ENCODE data around the gene RAB40B.
A peak's percentile ranks its signal among the peaks of the same experiment; 100 is the strongest.
"Not testable (repeated sequence)": the region's sequence is repeated elsewhere in the genome, so short reads cannot be mapped to it uniquely, and the experiment has no call there.

RAB40B gene

DNA sequence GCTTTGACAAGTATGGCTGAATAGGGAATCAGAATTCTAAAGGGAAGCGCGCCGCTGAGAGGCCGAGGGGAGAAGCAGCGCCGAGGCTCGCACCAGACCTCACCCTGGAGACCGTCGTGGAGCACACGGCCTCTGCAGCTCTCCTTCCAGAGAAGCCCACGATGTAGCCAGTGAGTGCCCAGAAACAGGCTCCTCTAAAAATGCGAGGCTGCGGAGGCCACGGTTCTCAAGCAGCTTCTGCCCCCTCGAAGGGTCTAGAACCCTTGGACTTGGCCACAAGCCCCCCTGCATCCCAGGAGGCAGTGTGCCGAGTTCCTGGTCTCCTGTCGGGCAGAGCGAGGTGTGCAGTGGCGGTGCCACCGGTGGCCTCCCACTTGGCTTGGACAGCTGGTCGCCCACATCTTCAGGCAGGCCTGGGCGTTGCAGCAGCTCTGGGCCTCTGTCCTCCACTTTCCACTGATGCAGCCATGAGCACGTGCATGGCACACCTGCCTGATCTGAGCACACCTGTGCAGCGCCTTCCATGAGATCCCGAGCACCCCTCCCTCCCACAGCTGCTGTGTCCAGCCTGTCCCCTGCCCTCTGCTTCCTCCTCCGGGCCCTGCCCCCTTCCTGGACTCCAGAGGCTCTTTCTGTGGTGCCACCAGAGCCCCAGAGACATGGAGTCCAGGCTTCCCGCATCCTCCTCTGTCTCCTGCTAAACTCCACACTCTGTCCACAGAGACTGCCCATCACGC is 31.4 kb downstream of the RAB40B start:
- DNase-seq: no peak

DNA sequence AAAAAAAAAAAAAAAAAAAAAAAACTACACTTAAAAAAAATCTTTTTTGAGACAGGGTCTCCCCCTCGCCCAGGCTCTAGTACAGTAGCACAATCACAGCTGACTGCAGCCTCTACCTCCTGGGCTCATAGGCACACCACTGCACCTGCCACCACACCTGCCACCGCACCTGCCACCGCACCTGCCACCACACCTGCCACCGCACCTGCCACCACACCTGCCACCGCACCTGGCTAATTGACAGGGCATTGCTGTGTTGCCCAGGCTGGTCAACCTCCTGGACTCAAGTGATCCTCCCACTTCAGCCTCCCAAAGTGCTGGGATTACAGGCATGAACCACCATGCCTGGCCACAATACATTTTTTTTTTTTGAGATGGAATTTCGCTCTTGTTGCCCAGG is 32.6 kb downstream of the RAB40B start:
- DNase-seq: no peak

DNA sequence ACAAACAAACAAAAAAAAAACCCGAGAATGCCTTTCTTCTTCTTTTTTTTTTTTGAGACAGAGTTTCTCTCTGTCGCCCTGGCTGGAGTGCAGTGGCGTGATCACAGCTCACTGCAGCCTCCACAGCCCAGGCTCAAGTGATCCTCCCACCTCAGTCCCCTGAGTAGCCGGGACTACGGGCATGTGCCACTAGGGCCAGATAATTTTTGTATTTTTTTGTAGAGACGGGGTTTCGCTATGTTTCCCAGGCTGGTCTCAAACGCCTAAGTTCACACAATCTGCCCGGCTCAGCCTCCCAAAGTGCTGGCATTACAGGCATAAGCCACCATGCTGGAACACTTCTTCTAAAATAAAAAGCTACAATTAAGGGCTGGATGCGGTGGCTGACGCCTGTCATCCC is 33.3 kb downstream of the RAB40B start:
- no peak for DNase-seq

DNA sequence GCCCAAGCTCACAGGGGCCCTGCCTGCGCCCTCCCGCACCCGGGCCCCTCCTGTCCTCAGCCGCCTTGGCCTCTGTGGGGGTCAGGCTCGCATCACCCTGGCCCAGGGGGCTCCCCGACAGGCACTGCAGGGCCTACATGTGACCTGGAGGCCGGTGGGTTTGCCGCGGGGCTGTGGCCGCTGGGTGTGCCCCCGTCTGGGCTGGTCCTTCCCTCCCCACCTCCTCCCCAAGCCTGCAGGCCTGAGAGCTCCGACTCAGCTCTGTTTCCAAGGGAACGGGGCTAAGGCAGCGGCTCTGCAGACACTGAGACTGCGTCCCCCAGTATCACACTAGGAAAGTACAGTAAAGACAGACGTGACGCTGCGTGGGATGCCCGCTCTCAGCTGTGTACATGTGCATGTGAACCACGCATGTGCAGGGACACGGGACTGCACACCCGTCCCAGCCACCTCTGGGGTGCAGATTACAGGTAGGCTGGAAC is 33.8 kb downstream of the RAB40B start:
- DNase-seq: no peak

DNA sequence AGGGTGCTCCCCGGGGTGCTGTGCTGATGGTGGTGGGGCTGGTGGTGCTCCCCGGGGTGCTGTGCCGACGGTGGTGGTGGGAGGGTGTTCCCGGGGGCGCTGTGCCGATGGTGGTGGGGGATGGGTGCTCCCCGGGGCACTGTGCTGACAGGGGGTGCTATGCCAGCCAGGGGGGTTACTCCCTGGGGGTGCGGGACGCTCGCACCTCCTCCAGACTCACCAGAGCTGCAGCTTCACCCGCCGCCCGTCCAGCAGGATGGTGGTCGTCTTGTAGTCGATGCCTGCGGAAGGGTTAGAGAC is 34.3 kb downstream of the RAB40B start:
- no peak for DNase-seq

DNA sequence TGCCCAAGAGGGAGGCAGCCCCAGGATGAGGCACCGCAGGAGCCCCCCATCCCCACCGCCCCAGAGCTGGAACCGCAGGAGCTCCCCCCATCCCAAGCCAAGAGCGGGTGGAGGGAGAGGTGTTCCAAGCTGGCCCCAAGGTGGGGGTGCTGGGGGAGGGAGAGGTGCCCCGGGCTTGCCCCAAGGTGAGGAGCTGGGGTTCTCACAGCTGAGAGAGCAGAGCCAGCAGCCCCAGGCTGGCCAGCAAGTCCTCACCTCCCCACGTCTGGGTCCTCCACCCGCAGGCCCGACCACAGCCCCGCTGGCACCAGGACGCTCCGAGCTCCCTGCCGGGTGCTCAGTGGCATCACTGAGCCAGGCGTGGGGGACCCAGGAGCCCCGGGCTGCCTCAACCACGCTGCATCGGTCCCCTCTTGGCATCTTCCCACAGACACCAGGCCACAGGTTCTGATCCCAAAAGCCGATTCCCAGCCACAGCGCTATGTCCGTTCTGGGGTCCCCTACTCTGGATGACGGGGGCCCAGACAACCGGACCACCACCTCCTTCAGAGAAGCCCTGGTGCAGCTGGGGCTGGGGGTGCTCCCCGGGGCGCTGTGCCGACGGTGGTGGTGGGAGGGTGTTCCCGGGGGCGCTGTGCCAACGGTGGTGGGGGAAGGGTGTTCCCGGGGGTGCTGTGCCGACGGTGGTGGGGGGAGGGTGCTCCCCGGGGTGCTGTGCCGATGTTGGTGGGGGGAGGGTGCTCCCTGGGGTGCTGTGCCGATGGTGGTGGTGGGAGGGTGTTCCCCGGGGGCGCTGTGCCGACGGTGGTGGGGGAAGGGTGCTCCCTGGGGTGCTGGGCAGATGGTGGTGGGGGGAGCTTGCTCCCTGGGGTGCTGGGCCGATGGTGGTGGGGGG is 34.9 kb downstream of the RAB40B start:
- no peak for DNase-seq

DNA sequence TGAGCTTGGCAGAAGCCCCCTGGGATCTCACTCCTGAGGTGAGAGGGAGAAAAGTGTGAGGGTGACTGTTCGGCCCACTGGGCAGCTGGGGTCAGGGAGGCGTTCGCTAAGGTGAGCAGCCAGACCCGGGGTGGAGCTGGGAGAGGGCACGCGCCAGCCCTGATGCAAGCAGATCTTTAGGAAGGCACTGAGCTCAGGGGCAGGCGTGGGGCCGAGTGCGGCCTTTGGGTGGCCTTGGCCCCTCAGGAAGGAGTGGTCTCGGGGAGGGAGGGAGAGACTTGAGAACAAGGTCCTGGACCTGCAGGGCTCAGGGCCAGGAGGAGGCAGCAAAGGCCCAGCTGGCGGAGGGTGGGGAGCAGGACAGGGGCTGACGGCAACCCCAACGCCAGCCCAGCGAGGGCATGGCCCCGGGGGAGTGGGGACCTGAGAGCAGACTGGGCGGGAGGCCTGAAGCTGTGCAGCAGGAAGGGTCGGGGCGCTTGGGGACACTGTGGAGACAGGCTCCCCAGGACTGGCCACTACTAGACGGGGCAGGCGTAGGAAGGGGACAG is 35.7 kb downstream of the RAB40B start:
- DNase-seq: no peak

DNA sequence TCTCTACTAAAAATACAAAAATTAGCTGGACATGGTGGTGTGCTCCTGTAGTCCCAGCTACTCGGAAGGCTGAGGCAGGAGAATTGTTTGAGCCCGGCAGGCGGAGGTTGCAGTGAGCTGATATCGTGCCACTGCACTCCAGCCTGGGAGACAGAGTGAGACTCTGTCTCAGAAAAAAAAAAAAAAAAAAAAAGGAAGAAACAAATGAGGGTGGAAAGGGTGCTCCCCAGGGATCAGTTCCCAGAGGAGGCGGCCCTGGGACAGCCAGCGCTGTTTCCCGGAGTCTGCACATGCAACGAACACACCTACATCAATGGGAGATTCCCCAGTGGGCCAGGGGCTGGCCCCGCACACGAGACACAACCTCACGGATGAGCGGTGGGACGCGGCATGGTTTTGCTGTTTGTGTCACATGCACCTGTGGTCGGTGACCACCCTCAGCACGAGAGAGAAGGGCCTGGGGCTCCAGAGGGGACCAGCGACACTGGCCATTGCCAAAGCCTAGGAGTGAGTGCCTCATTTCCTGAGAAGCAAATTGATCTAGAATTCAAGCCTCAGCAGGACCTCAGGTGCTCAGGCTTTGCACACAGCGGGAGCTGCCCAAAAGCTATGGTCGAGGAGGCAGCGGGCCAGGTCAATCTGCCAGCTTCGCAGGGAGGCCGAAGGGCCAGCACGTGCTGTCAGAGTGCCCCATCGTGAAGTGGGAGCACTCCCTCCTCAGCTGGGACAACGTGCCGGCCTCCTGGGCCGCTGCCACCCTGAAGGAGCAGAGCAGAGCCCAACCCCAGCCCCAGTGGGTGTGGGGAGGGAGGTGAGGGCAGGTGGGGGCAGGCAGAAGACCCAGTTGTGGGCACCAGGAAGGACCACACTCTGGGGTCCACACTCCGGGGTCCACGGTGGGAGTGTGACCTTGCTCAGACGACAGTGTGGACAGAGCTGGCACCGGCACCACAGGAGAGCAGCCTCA is 36.5 kb downstream of the RAB40B start:
- DNase-seq: no peak

DNA sequence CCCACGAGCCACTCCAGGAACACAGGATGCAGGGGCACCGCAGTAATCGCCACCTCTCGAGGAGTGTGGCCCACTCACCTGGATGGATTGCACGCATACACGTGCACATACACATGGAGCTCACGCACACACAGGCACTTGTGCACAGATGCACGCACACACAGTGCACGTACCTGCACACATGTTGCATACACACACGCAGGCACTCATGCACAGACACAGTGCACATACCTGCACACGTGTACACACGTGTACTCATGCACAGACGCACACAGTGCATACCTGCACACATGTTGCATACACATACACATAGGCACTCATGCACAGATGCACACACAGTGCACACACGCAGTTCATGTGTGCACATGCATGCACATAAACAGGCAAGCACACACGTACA is 38.6 kb downstream of the RAB40B start:
- no peak for DNase-seq

DNA sequence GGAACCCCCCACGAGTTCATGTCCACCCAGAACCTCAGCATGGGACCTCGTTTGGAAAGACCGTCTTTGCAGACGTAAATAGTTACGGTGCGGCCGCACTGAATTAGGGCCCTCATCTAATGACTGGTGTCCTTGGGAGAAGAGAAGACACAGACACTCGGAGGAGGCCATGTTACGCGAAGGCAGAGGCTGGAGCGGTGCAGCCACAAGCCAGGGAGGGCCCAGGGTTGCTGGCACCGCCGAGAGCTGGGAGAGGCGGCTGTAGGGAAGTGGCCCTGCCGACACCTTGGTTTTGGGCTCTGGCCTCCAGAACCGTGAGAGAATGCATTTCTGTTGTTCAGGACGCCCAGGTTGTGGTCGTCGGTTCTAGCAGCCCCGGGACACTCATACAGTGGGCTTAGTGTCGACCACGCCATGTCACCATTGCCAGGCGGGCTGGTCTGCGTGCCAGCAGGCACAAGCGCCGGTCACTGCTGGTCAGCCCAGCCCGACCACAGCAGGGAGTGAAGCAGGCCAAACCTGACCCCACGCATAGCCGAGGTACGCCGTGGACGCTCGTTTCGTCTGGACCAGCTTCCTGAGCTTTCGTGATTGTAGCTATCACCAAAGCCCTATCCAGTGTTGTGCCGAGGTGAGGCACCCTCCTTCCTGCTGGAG is 39.6 kb downstream of the RAB40B start:
- DNase-seq: no peak

DNA sequence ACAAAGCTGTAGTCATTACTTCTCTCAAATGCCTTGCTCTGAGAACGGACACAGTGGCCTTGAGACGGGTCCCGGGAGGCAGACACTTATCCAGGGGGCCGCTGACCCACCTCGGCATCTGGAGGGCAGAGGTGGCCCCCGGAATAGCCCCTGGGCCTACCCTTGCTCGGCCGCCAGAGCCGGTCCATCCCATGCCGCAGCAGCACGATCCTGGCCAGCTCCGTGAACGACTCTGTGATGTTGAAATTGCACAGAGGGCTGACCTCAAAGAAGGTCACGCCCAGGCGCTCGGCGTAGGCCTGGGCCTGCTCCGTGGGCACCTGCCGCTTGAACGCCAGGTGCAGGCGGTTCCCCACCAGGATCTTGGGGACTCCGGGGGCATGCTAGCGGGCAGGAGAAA is 40.2 kb downstream of the RAB40B start:
- no peak for DNase-seq

DNA sequence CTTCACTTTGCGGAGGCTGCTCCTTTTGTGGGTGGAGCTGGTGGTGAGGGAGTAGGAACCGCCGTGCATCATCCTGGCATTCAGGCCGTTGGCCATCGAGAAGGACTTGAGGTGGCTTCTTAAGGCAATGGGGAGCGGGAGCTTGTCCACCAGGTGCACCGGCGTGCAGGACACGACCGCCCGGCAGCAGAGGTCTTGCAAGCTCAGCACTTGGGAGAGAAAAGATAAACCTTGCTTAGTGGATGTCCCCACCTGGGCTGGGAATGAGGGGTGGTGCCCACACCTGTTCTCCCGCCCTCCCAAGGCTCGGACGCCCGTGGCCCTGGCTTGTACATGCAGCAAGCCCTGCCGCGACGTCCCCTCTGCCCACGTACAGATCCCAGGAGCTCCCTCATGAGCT is 40.6 kb downstream of the RAB40B start:
- no peak for DNase-seq

DNA sequence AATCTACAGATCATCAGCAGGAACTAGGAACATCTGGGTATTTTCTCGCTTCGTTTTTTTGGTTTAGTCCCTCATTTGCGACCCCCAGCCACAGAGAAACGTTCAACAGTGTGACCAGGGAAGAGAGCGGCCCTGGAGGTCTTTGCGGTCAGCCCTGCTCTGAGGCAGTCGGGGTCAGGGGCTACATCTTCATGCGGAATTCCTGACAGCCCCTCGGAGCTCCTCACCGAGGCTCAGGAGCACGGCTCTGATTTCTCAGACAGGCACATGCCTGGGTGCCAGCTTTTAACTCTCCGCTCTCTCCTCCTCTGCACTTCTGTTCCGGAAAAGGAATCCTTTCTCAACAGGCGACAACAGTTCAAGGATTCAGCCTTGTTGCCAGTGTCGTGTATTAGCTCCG is 42.2 kb downstream of the RAB40B start:
- DNase-seq: no peak

DNA sequence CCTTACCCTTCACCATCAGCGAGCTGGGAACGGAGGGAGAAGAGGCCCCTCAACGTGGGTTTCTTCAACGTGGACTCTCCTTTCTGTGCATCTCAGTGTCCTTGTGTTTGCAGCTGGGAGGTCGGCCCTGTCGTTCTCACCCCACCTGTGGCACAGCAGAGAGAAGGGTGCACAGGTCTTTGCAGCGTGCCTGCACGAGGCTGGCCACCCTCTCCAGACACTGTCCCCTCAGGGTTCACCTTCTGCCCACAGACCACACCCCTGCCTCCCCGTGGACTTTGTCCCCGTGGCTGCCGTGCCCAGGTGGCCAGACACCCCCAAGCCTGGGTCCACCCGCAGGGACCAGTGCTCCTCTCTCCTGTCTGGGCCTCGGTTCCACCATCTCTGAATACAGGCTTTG is 43.0 kb downstream of the RAB40B start:
- no peak for DNase-seq

DNA sequence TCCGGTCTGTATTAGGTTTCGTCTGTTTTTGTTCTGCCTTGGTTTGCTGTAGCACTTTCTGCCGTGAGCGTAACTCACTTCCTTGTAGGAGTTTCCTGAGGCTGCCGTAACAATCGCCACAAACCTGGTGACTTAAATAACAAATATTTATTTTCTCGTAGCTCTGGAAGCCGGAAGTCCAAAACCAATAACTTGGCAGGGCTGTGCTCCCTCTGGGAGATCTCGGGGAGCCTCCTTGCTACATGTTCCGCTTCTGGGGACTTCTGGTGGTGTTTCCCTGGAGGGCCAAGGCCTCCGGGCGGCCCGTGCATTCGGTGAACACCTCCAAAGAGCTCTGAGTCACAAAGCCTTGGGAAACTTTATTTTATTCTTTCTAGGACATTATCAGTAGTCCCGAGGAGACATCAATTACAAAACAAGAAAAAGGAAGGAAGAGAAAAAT is 43.4 kb downstream of the RAB40B start:
- no peak for DNase-seq

DNA sequence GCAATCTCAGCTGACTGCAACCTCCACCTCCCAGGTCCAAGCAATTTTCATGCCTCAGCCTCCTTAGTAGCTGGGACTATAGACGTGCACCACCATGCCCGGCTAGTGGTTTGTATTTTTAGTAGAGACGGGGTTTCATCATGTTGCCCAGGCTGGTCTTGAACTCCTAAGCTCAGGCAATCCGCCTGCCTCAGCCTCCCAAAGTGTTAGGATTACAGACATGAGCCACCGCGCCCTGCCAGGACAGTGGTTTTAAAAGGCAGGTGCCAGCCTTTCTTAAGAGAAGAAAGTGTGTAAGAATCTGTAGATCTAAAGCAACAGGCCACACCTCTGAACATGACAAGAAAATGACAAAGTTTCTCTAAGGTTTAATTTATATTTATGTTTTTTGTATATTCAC is 43.9 kb downstream of the RAB40B start:
- DNase-seq: not testable (repeated sequence)

DNA sequence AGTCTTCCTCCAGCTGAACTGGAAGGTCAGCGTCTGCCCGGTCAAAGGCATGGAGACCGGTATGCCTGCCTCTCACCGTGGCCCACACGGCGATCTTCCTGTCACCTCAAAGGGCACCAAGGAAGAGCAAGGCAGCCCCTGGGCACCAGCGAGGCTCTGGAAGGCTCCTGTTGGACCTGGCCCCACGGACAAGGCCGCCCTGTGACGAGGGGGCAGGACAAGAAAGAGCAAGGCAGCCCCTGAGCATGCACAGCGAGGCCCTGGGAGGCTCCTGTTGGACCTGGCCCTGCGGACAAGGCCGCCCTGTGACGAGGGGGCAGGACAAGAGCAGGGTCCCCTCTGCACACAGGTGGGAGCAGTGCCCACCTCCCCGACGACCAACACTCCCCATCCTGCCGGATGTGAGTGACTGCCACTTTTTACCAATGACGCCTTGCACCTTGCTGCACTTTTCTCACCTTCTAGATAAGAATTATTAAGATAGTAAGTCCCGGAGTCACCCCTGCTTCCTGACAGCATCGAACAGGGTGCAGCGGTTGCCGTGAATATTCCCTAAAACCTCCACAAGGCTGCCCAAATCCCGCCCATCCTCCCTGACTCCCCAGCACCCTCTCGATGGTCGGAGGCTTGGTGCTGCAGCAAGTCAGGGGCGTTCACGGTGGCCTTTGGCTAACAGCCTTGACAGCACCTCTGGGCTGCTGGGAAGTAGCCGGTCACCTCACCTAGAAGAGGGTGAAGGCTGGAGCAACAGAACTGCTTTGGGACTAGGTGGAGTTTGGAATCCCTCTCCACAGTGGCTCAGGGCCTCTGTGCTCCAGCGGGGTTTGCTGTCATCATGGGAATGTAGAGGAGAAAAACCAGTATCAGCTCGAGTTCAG is 44.6 kb downstream of the RAB40B start:
- DNase-seq: no peak

DNA sequence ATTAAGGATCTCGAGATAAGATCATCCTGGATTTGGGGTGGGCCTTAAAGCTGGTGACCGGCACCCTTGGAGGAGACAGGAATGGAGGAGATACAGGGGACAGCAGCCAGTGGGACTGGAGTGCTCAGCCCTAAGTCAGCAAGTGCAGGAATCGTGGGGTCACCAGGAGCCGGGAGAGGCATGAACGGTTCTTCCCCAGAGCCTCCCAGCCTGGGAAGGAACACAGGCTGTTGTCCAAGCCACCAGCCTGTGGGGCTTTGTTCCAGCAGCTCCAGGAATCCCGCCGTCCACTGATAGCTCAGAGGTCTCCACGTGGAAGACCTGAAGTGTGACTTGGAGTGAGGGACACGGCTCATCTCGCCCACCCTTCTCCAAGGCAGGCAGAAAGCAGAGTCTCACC is 47.8 kb downstream of the RAB40B start:
- DNase-seq: no peak

DNA sequence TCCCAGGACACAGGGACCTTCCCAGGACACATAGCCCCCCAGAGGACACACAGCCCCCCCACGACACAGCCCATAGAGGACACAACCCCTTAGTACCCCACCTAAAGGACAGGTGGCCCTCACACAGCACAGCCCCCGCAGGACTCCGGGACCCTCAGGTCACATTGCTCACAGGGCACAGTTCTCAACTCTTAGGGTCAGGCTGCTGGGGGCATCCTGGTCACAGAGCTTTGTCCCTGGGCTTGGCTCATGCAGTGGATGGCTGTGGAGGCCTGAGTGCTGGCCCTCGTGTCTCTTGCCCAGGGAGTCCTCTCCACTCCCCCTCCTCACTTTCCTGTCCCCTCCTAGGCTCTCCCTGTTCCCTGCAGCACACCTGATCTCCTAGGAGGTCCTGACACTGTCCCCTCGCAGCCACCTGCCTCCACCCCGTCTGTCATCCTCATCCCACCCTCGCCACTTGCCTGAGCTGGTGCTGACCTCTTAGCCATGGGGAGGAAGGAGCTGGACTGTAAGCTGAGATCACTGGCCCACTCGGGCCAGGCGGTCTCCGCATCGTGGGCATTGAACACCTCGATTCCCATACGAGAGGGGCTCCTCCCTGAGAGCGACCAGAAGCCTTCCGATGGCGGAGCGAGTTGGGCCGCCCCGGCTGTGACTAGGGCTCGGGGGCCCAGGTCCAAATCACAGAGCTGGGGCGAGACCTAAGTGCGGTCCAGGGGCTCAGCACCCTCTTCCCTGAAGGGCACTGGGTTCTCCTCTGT is 48.8 kb downstream of the RAB40B start:
- DNase-seq: no peak

DNA sequence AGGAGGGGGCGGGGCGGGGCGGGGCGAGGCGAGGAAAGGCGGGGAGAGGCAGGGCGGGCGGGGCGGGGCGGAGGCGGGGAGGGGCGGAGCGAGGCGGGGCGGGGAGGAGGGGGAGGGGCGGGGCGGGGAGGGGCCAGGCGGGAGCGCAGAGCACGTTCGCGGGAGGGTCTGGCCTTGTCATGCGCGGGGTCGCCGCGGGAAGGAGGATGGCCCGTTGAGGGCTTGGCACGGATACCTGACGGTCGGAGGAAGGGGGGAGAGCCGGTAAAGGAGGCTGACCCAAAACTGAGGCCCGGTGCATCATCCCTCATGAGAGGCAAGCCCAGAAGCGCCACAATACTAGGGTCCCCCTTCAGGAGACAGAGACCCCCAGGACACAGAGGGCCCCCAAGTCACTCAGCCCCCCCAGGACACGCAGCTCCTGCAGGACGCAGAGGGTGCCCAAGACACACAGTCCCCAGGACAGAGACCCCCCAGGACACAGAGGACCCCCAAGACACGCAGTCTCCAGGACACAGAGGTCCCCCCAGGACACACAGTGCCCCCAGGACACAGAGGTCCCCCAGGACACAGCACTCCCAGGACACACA is 49.7 kb downstream of the RAB40B start:
- DNase-seq: peak; percentile 69

All from NCI-H82 (cell line).